HUES48 (cell line): Measurements from ENCODE around the gene DPP10.
A peak's percentile ranks its signal among the peaks of the same experiment; 100 is the strongest.

Experiments
- H3K27ac ChIP-seq: one replicate; pipeline ENCODE4 v1.7.0; 2013; ENCODE audit warnings: low read depth, low read length, inconsistent platforms
- H3K27me3 ChIP-seq: 2 replicates; pipeline ENCODE4 v1.6.1; 2013; ENCODE audit warnings: mild to moderate bottlenecking, low read length; ENCODE audit not compliant: control insufficient read depth, insufficient read depth
- H3K36me3 ChIP-seq: 2 replicates; pipeline ENCODE4 v1.6.1; 2013; ENCODE audit warnings: low read length; ENCODE audit not compliant: control insufficient read depth, insufficient read depth
- H3K4me1 ChIP-seq: 2 replicates; pipeline ENCODE4 v1.6.1; 2013; ENCODE audit warnings: mild to moderate bottlenecking, low read length; ENCODE audit not compliant: control insufficient read depth, insufficient read depth
- H3K4me3 ChIP-seq: 2 replicates; pipeline ENCODE4 v1.5.1; 2013; ENCODE audit warnings: mild to moderate bottlenecking, low read depth, low read length
- H3K9ac ChIP-seq: 2 replicates; pipeline ENCODE4 v1.6.1; 2013; ENCODE audit warnings: mild to moderate bottlenecking, low read depth, low read length, moderate library complexity
- H3K9me3 ChIP-seq: 2 replicates; pipeline ENCODE4 v1.6.1; 2013; ENCODE audit warnings: low read length; ENCODE audit not compliant: control insufficient read depth, insufficient read depth

Gene DPP10

DNA sequence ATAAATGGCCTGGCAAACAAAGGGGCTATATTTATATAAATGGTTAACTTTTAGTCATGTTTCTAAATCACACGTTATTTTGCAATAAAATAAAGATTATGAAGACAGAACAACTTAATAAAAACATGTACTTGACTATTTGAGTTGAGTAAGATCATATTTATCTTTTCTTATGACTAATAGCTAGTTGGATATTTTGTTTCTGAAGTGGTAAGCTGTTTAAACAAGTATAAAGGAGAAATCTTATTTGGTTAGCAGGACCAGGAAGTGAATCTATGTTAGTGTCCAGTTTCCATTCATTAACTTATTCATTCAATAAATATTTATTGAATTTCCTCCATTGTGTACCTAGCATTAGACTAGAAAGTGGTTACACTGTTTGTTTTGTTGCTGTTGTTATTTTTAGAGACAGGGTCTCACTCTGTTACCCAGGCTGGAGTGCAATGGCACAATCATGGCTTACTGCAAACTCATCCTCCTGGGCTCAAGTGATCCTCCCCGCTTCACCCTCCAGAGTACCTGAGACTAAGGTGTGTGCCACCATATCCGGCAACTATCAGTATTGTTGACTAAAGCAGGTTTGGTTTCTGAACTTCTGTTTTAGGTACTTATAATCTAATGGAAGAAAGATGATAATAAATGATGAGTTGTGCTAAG is 312.6 kb downstream of the DPP10 start:
- Histone ChIP-seq H3K36me3 (no peaks in the 10 kb centered on the region), H3K27me3 (no peaks in the 10 kb centered on the region), H3K9me3 (no peaks in the 10 kb centered on the region)

DNA sequence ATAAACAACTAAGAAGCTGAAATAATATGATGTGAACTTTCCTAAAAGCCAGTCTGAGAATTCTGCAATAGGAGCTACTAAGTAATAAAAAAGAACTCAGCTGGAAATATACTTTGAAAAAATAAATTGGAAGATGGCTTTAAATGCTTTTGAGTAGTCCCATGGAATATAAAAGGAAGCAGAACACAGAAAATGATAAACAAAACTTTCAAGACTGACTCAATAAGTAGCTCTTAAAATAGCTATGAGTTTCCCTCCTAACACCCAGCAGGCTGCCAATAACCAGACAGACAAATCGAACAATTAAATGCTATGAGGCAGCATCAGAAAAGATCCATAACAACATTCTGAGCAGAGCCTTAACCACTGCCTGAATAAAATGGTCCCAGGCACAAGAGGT is 319.9 kb downstream of the DPP10 start:
- Histone ChIP-seq H3K27me3 (no peaks in the 10 kb centered on the region), H3K9ac (no peak overlapping the region), H3K27ac (no peak overlapping the region), H3K4me3 (no peak overlapping the region), H3K4me1 (0 out of 2 replicates have a peak, but pooled peaks cover 8% of the 10 kb centered on the region), H3K36me3 (no peaks in the 10 kb centered on the region), H3K9me3 (no peaks in the 10 kb centered on the region)

More for the DNA sequence above, 312.6 kb downstream of the DPP10 start:
- Histone ChIP-seq H3K4me3 (no peak overlapping the region), H3K27ac (no peak overlapping the region), H3K9ac (no peak overlapping the region), H3K4me1 (no peaks in the 10 kb centered on the region)

GRCh38 chr2:114762986-114763385 is 320.5 kb downstream of the DPP10 start:
- H3K36me3 ChIP-seq, result no peaks in the 10 kb centered on the region
- H3K4me1 ChIP-seq, result 0 out of 2 replicates have a peak, but pooled peaks cover 8% of the 10 kb centered on the region
- no peak overlapping the region for H3K4me3 ChIP-seq
- no peak overlapping the region for H3K27ac ChIP-seq
- no peak overlapping the region for H3K9ac ChIP-seq
- no peaks in the 10 kb centered on the region for H3K27me3 ChIP-seq
- H3K9me3 ChIP-seq, result no peaks in the 10 kb centered on the region

- Histone ChIP-seq H3K9ac (no peak overlapping the region; the same call in 1 of the 2 replicates), H3K4me1 (peaks cover 17% of the 10 kb centered on the region), H3K27me3 (no peaks in the 10 kb centered on the region)
These were observed 326.7 kb downstream of the DPP10 start for GRCh38 chr2:114769110-114769509.

GRCh38 chr2:114769991-114770390 is 327.6 kb downstream of the DPP10 start:
- H3K9me3 ChIP-seq, result no peaks in the 10 kb centered on the region
- peak overlapping the region; percentile 53 for H3K27ac ChIP-seq
- H3K9ac ChIP-seq, result no peak overlapping the region
- peaks cover 17% of the 10 kb centered on the region for H3K4me1 ChIP-seq
- H3K36me3 ChIP-seq, result no peaks in the 10 kb centered on the region
- H3K4me3 ChIP-seq, result no peak overlapping the region
- no peaks in the 10 kb centered on the region for H3K27me3 ChIP-seq

More at GRCh38 chr2:114769110-114769509, 326.7 kb downstream of the DPP10 start:
- no peak overlapping the region for H3K4me3 ChIP-seq
- H3K27ac ChIP-seq, result peak overlapping the region; percentile 53
- H3K9me3 ChIP-seq, result no peaks in the 10 kb centered on the region
- H3K36me3 ChIP-seq, result no peaks in the 10 kb centered on the region

GRCh38 chr2:114784046-114784445 is 341.6 kb downstream of the DPP10 start:
- H3K4me1 ChIP-seq, result peaks cover 4% of the 10 kb centered on the region

DNA sequence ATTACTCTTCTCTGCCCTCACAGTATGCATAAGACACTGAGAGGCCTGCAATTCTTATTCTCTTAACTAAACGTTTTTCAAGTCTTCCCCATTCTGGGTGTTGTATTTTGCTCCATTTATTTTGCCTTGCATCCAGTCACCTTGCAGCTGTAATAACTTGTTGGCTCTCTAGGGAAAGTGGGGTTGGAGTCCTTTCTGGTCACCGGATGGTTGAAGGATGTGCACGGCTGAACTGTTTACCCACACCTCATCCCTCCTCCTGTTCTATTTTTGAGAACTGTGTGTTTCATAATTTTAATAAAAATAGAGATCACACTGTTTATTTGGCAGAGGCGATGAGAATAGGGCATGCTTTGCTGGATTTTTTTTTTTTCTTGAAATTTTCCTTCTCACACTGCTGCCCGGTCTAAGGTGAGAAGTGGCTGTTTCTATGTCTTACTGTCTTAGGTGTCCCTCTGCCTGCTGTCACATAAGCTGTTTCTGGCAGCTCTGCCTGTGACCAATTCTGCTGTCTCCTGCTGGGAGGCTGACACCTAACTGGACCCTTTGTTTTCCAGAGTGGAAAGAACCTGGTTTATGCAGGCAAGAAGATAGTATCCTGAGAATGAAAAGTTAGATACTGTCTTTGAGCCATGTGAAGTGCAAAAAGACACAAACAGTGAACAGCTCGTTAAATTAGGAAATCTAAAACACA is 342.6 kb downstream of the DPP10 start:
- H3K27me3 ChIP-seq, result no peaks in the 10 kb centered on the region
- no peak overlapping the region for H3K4me3 ChIP-seq
- no peak overlapping the region for H3K9ac ChIP-seq
- H3K27ac ChIP-seq, result no peak overlapping the region
- H3K36me3 ChIP-seq, result no peaks in the 10 kb centered on the region
- no peaks in the 10 kb centered on the region for H3K9me3 ChIP-seq
- peaks cover 14% of the 10 kb centered on the region for H3K4me1 ChIP-seq

More at GRCh38 chr2:114784046-114784445, 341.6 kb downstream of the DPP10 start:
- Histone ChIP-seq H3K36me3 (no peaks in the 10 kb centered on the region), H3K4me3 (no peak overlapping the region), H3K27me3 (no peaks in the 10 kb centered on the region), H3K9me3 (no peaks in the 10 kb centered on the region), H3K27ac (no peak overlapping the region), H3K9ac (no peak overlapping the region)

GRCh38 chr2:114786901-114787300 is 344.5 kb downstream of the DPP10 start:
- Histone ChIP-seq H3K9ac (no peak overlapping the region), H3K4me3 (no peak overlapping the region), H3K27ac (no peak overlapping the region), H3K9me3 (no peaks in the 10 kb centered on the region), H3K36me3 (no peaks in the 10 kb centered on the region), H3K4me1 (peaks cover 27% of the 10 kb centered on the region), H3K27me3 (no peaks in the 10 kb centered on the region)

DNA sequence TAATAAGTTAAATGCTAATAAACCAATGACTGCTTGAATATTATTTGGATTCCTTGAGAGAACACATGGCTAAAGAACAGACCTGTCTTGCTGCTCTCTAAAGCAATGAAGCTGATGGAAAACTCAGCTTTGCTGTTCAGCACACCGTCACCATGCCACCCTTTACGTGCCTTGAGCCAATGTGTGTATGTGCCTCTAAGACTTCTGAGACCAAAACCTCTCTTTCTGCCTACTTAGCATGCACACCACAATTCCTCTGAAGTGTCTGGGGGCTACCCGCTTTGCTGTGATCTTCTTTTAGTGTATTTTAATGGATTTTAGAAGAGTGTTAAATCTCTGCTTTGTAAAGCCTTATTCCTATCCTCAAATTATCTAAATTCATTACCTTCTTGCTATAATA is 345.0 kb downstream of the DPP10 start:
- Histone ChIP-seq H3K36me3 (no peaks in the 10 kb centered on the region), H3K4me1 (peaks cover 27% of the 10 kb centered on the region), H3K9me3 (no peaks in the 10 kb centered on the region), H3K9ac (no peak overlapping the region), H3K27ac (no peak overlapping the region), H3K27me3 (no peaks in the 10 kb centered on the region), H3K4me3 (no peak overlapping the region)

DNA sequence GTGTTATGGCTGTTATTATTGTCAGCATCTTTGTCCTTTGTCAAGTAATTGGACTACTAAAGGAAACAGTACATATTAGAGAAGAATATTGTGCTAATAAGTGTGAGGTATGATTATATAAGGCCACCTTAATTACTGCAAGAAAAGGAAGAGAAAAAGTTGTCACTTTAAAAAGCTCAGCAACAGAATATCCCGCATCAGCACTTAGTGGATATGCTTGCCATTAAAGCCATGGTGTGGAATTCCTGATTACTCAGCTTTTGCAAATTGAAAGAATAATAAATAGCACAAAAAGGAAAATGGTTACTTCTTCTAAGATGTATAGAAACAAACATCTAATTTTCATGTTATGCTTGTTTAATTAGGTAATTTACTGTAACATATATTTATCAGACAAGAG is 347.5 kb downstream of the DPP10 start:
- Histone ChIP-seq H3K4me3 (no peak overlapping the region), H3K36me3 (no peaks in the 10 kb centered on the region), H3K27me3 (no peaks in the 10 kb centered on the region), H3K9me3 (no peaks in the 10 kb centered on the region), H3K27ac (no peak overlapping the region), H3K4me1 (peaks cover 25% of the 10 kb centered on the region), H3K9ac (no peak overlapping the region)

GRCh38 chr2:114797540-114797939 is 355.1 kb downstream of the DPP10 start:
- Histone ChIP-seq H3K9me3 (no peaks in the 10 kb centered on the region), H3K27ac (no peak overlapping the region), H3K9ac (no peak overlapping the region), H3K4me3 (no peak overlapping the region), H3K4me1 (no peaks in the 10 kb centered on the region), H3K27me3 (no peaks in the 10 kb centered on the region), H3K36me3 (no peaks in the 10 kb centered on the region)
